Activated CD4-positive, alpha-beta memory T cell treated with anti-CD3 and anti-CD28 coated beads for 36 hours (primary cell): ENCODE measurements around the gene QPCTL. TPM values are rescaled to one million over a fixed set of nuclear protein-coding genes. Genes with fewer than 3 reads are reported as not detected.

Experiments used
- CTCF ChIA-PET: fragments of 350-600 bp; sonication (Branson Sonifier 250); formaldehyde crosslinking; loops from one replicate; lab custom pipeline; 2021; ENCODE audit warnings: antibody characterized with exemption, inconsistent platforms; lab: Charles Lee
- POLR2A ChIA-PET: fragments of 350-600 bp; sonication (Branson Sonifier 250); formaldehyde crosslinking; loops from one replicate; lab custom pipeline; 2021; ENCODE audit warnings: antibody characterized with exemption; lab: Charles Lee
- DNase-seq: peaks from one replicate; pipeline ENCODE4 v3.0.0-alpha.2; 2020
- H3K27ac Mint-ChIP-seq: one replicate; pipeline ENCODE4 v1.8.0; 2021; ENCODE audit warnings: mixed read lengths
- H3K27me3 Mint-ChIP-seq: one replicate; pipeline ENCODE4 v1.8.0; 2021; ENCODE audit warnings: mixed read lengths
- H3K36me3 Mint-ChIP-seq: one replicate; pipeline ENCODE4 v1.8.0; 2021; ENCODE audit warnings: mixed read lengths
- H3K4me1 Mint-ChIP-seq: one replicate; pipeline ENCODE4 v1.8.0; 2021; ENCODE audit warnings: low read depth, mixed read lengths
- H3K4me3 Mint-ChIP-seq: one replicate; pipeline ENCODE4 v1.8.0; 2021; ENCODE audit warnings: mild to moderate bottlenecking, mixed read lengths
- H3K9me3 Mint-ChIP-seq: one replicate; pipeline ENCODE4 v1.8.0; 2021; ENCODE audit warnings: mixed read lengths
- intact Hi-C: fragments of 100-400 bp; cut with micrococcal nuclease; formaldehyde crosslinking; loops from one replicate; pipeline ENCODE4 v1.15.1; 2023
- total RNA-seq, 2 experiments: library from RNA; stranded (reverse); gene quantifications; one replicate each; pipeline ENCODE4 v1.2.3, GENCODE V29; 2021

Gene QPCTL
- total RNA-seq, 2 experiments from 2014 or later, result 13.8 to 16.8 TPM

DNA sequence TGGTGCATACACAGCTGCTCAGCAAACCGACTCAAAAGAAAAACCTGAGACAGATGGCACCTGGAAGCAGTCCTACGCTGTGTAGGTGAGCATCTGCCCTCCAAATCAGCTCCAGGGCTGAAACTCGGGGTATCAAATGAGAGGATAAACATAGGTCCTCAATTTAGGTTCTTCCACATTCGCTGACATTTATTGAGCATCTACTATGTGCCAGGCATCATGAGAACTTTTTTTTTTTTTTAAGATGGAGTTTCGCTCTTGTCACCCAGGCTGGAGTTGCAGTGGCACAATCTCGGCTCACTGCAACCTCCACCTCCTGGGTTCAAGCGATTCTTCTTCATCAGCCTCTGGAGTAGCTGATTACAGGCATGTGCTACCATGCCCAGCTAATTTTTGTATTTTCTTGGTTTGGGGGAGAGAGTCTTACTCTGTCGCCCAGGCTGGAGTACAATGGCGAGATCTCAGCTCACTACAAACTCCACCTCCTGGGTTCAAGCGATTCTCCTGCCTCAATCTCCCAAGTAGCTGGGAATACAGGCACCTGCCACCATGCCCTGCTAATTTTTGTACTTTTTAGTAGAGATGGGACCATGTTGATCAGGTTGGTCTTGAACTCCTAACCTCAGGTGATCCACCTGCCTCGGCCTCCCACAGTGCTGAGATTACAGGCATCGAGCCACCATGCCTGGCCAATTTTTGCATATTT is 13.4 kb downstream of the QPCTL start:
- ChIA-PET POLR2A (interaction anchor here (1.0 kb wide), 1 partner anchor 13 kb away, joined by 3 read pairs; no protein-coding TSS in a partner anchor), CTCF (interaction anchor here (3.3 kb wide), 1 partner anchor 12 kb away, joined by 19 read pairs; the partner anchor contains the start of gene QPCTL)
- Mint-ChIP-seq H3K9me3 (no peaks in the 10 kb centered on the region), H3K36me3 (peaks cover 26% of the 10 kb centered on the region), H3K27ac (no peak overlapping the region), H3K27me3 (no peaks in the 10 kb centered on the region), H3K4me1 (peaks cover 2% of the 10 kb centered on the region), H3K4me3 (no peak overlapping the region)
- DNase-seq, result no peak
- intact Hi-C loops, result no loop called here

DNA sequence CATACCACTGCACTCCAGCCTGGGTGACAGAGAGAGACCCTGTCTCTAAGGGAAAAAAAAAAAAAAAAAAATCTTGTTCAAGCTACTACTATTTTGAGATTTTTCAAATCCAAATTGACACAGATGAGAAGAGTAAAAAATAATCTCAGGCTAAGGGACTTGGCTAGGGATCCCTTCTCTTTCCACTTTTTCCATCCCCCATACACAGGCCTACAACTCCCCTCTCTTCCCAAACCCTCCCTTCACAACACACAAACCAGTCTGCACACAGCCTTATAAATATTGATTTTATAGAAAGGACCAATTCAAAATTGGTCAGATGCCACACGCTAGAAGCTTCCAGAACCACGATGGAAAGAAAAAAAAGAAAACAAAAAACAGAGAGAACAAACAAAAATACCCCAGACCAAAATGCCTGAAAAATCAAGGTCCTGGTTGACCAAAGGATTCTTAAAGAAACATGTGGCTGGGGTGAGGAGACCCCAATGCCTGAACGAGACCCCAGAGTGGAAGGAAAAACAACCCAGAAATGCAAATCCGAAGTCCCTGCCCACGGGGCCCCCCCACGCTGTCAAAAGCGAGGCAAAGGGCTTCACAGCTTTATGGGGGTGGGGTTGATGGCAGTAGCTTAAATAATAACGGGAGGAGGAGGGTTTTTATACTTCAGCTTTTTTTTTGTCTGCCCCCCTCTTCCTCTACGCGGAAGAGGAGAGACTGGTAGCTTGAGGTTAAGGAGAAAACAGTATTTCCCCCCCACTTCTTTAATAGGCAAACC is 18.1 kb downstream of the QPCTL start:
- Mint-ChIP-seq H3K9me3 (no peaks in the 10 kb centered on the region), H3K27ac (peak overlapping the region; percentile 21), H3K36me3 (peaks cover 21% of the 10 kb centered on the region), H3K4me3 (no peak overlapping the region), H3K27me3 (no peaks in the 10 kb centered on the region), H3K4me1 (peaks cover 11% of the 10 kb centered on the region)
- ChIA-PET CTCF (interaction anchor here (1.2 to 2.6 kb wide), 2 partner anchors 14 to 17 kb away, joined by 4 to 11 read pairs; no protein-coding TSS in a partner anchor), POLR2A (no interaction called here)
- no peak for DNase-seq
- intact Hi-C loops, result no loop called here

DNA sequence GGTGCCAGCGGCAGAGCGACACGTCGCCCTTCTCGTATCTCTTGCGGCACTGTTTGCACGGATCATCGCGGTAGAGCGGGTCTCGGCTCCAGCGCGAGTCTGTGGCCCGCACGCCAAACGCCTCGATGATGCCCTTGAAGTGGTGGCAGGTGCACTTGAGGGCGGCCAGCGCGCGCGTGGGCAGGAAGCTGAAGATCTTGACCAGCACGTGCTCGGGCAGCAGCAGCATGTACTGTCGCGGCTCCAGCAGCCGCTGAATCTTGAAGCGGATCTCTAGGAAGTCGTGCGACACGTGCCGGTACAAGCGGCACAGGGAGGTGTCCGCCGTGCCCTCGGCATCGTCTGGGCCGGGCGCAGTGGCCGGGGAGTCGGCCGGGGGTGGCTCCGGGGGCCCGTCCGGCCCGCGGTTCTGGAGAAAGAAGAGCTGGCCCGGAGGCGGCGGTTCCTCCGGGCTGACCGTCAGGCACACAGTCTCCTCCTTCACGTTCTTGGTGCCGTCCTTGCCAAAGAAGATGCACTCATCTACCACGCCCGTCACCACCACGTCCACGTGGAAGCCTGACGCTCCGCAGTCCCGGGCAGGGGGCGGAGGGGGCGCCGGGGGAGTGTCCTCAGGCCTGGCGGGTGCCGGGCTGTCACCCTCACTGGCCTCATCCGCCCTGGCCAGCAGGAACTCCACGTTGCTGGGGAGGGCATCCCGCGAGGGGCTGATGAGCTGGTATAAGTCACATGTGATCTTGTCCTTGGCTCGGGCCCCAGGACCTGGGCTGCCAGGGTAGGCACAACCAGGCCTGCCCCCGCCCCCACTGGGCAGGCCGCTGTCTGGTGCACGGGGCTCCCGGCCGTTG is 19.6 kb downstream of the QPCTL start:
- Mint-ChIP-seq H3K27me3 (no peaks in the 10 kb centered on the region), H3K9me3 (no peaks in the 10 kb centered on the region), H3K4me3 (no peak overlapping the region), H3K36me3 (peaks cover 21% of the 10 kb centered on the region), H3K27ac (no peak overlapping the region), H3K4me1 (peaks cover 21% of the 10 kb centered on the region)
- ChIA-PET POLR2A (no interaction called here), CTCF (interaction anchor here (1.0 to 2.6 kb wide), 2 partner anchors 18 to 20 kb away, joined by 3 to 11 read pairs; partner anchors contain the start of gene QPCTL)
- DNase-seq, result no peak
- intact Hi-C loops, result no loop called here

DNA sequence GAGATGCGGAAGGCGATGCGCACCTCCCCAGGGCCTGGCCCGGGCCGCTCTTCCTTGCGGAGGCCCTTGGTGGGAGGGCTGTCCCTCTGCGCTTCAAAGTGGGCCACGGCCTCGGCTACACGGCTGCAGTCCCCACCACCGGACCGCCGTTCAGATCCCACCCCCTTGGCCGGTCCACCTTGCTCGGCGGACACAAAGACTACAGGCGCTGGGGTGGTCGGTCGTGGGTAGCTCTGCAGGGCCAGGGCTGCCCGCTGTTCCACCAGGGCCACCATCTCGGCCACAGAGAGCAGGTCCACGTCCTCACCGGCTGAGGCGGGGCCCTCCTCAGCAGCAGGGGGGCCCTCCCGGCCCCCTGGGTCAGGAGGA is 20.2 kb downstream of the QPCTL start:
- intact Hi-C loops, result no loop called here
- peaks cover 21% of the 10 kb centered on the region for H3K4me1 Mint-ChIP-seq
- H3K36me3 Mint-ChIP-seq, result peaks cover 21% of the 10 kb centered on the region
- H3K27ac Mint-ChIP-seq, result no peak overlapping the region
- ChIA-PET POLR2A (no interaction called here), CTCF (interaction anchor here (1.0 kb wide), 1 partner anchor 20 kb away, joined by 3 read pairs; the partner anchor contains the start of gene QPCTL)
- DNase-seq, result no peak
- H3K27me3 Mint-ChIP-seq, result no peaks in the 10 kb centered on the region
- no peak overlapping the region for H3K4me3 Mint-ChIP-seq
- no peaks in the 10 kb centered on the region for H3K9me3 Mint-ChIP-seq

DNA sequence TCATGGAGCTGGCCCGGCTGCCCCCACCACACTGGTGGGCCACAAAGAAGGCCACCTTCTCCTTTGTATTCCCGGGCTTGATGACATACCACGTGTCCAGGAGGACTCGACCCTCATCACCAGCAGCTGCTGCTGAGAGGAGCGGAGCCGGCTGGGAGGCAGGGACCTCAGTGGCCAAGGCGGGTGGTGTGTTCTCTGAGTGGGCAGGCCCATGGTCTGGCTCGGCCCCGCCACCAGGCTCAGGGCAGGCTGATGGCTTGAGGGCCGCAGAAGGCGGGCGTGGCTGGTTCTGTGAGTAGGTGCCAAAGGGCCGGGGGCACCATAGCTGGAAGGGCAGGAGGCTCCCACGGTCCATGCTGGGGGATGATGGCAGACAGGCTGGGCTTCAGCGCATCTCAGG is 20.7 kb downstream of the QPCTL start:
- intact Hi-C loops, result no loop called here
- Mint-ChIP-seq H3K27ac (no peak overlapping the region), H3K9me3 (no peaks in the 10 kb centered on the region), H3K36me3 (peaks cover 21% of the 10 kb centered on the region), H3K4me3 (no peak overlapping the region), H3K27me3 (no peaks in the 10 kb centered on the region), H3K4me1 (peaks cover 25% of the 10 kb centered on the region)
- ChIA-PET CTCF (no interaction called here), POLR2A (no interaction called here)
- no peak for DNase-seq

DNA sequence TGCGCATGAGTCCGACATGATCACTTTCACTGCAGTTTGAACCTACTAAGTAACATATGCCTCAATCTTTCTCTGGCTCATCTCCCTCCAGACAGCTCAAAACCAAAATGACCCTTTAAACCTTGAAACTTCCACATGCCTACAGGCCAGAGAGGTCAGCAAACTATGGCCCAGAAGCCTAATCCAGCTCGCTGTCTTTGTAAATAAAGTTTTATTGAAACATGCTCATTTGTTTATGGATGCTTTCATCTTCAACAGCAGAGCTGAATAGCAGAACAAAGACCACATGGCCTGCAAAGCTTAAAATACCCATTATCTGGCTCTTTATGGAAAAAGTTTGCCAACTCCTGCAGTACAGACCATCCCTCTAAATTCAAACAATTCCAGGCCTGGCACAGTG is 22.7 kb downstream of the QPCTL start:
- DNase-seq, result no peak
- H3K9me3 Mint-ChIP-seq, result no peaks in the 10 kb centered on the region
- POLR2A ChIA-PET, result interaction anchor here (4.2 kb wide), 1 partner anchor 23 kb away, joined by 31 read pairs; the partner anchor contains the start of genes QPCTL and SNRPD2
- H3K27ac Mint-ChIP-seq, result no peak overlapping the region
- CTCF ChIA-PET, result interaction anchor here (0.7 to 6.8 kb wide), 2 partner anchors 22 to 54 kb away, joined by 8 to 68 read pairs; partner anchors contain the start of genes QPCTL, SIX5 and SNRPD2
- H3K4me3 Mint-ChIP-seq, result no peak overlapping the region
- no peaks in the 10 kb centered on the region for H3K27me3 Mint-ChIP-seq
- H3K36me3 Mint-ChIP-seq, result peaks cover 23% of the 10 kb centered on the region
- H3K4me1 Mint-ChIP-seq, result peaks cover 37% of the 10 kb centered on the region
- intact Hi-C loops, result loop anchor here (5.0 kb wide), 1 partner anchor 33 kb away; no protein-coding TSS in a partner anchor

DNA sequence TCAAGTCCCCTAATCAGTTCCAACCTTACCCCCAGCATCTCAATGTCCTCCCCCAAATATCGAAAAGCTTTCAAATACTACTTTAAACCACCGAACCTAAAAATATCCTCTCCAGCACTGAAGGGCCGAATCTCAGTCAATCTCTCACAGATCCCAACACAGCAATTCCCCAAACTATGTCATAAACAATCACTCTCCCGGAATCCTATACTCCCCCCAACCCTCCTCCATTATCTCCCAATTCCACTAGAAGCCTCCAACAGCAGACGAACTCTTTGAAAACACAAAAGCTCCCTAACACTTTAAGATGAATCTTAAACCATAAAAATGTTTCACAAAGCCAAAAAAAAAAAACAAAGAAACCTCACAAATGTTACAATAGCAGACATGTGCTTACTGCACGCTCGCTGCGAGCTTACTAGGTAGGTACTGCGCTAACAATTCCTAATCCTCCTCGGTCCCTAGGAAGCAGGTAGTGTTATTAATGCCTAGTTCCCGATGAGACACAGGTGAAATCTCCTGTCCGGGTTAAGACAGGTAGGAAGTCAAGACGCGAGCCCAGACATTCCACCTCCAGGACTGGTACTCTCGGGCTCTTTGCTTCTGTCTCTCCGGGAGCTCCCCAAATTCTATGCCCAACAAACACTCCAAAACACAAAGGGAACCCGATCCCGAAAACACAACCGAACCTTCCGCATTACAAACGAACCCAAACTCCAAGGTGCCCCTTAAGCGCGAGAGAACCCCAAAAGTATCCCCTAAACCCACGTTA is 24.1 kb downstream of the QPCTL start:
- DNase-seq, result peak; percentile 38
- intact Hi-C loops, result loop anchor here (1.0 to 5.0 kb wide), 10 partner anchors 14 to 210 kb away; partner anchors contain the start of genes DMWD, FBXO46, IRF2BP1 and OPA3
- H3K4me3 Mint-ChIP-seq, result peak overlapping the region; percentile 96
- CTCF ChIA-PET, result interaction anchor here (0.8 to 6.8 kb wide), 16 partner anchors 9 to 277 kb away, joined by 3 to 68 read pairs (median 4); partner anchors contain the start of genes FBXO46, QPCTL and SNRPD2
- peaks cover 35% of the 10 kb centered on the region for H3K4me1 Mint-ChIP-seq
- H3K27ac Mint-ChIP-seq, result peak overlapping the region; percentile 93
- POLR2A ChIA-PET, result interaction anchor here (0.7 to 4.2 kb wide), 10 partner anchors 12 to 186 kb away, joined by 3 to 31 read pairs (median 3); partner anchors contain the start of genes FBXO46, MYPOP, QPCTL and SIX5
- no peaks in the 10 kb centered on the region for H3K9me3 Mint-ChIP-seq
- H3K27me3 Mint-ChIP-seq, result no peaks in the 10 kb centered on the region
- H3K36me3 Mint-ChIP-seq, result peaks cover 14% of the 10 kb centered on the region

DNA sequence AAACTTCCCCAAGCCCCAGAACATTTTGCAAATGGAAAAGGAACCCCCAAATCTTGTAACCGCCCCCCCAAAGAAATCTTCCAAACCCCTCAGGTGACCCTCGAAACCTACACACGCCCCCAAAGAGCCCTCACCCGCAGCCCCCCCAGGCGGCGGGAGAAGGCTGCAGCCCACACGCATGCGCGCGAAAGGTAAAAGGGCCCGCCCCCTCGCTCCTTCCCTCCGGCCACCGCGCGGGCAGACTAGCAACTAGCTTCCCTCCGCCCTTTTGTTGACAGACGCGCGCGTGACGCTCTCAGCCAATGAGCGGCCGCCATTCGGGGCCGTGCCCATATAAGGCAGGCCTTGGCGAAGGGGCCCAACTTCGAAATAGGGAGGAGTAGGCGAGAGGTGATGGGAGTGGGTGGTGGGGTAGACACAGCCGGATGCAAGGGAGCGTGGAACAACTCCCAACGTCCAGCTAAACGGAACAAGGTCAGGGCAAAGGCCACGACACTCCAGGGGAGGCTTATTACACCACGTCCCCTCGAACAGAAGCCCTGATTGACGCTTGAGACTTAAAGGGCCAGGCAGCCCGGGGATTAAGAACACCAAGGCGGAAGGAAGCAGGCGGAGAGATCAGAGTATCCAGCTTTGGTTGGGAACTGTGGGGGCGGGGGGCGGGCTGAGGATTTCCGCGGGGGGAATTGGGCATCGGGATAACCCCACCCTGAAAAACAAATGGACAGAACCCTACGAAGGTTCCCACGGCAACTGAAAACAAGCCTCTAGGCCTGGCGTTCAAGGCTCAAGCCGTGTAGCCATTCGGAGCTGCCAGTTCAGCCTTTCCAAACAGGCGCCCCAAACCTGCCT is 24.9 kb downstream of the QPCTL start:
- peak; percentile 99 for DNase-seq
- Mint-ChIP-seq H3K4me3 (peak overlapping the region; percentile 96), H3K4me1 (peaks cover 39% of the 10 kb centered on the region), H3K27ac (peak overlapping the region; percentile 93), H3K27me3 (no peaks in the 10 kb centered on the region), H3K9me3 (no peaks in the 10 kb centered on the region), H3K36me3 (peaks cover 14% of the 10 kb centered on the region)
- intact Hi-C loops, result loop anchor here (1.0 to 5.0 kb wide), 10 partner anchors 13 to 211 kb away; partner anchors contain the start of genes DMWD, FBXO46, IRF2BP1 and OPA3
- POLR2A ChIA-PET, result interaction anchor here (0.7 to 4.2 kb wide), 10 partner anchors 13 to 185 kb away, joined by 3 to 31 read pairs (median 3); partner anchors contain the start of genes FBXO46, MYPOP, QPCTL and SIX5
- CTCF ChIA-PET, result interaction anchor here (0.8 to 6.8 kb wide), 16 partner anchors 10 to 278 kb away, joined by 3 to 68 read pairs (median 4); partner anchors contain the start of genes FBXO46, QPCTL and SNRPD2

DNA sequence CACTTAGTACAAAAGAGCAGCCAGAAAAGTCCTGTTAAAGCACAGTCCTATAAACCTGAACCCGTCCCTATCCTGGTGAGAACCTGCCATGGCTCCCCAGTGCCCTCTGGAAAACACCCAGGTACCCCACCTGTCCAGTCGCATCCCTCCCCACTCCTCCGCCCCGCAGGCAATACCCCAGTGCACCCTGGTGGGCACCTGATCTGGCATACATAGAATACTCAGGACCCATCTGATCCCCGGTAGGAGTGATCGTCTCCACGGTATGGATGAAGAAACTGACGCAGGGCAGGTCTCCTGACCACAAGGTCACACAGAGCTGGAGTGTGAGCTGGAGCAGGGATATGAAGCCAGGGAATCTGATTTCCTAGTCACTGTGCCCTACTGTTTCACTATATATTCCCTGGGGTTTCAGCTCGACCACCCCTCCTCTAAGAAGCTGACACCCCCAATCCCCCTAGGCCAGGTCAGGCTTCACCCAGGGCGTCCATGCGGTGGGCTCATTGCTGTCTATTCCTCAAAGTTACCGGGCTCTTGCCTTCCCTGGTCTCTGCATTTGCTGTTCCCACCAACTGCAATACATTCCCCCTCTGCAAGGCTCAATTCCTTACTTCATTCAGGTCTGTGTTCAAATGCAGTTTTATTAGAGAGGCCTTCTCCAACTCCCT is 25.7 kb downstream of the QPCTL start:
- peaks cover 16% of the 10 kb centered on the region for H3K36me3 Mint-ChIP-seq
- intact Hi-C loops, result loop anchor here (1.0 to 5.0 kb wide), 10 partner anchors 12 to 212 kb away; partner anchors contain the start of genes DMWD, FBXO46, IRF2BP1 and OPA3

More for the DNA sequence above, 25.7 kb downstream of the QPCTL start:
- ChIA-PET POLR2A (interaction anchor here (0.9 to 4.2 kb wide), 5 partner anchors 12 to 76 kb away, joined by 3 to 31 read pairs (median 5); partner anchors contain the start of genes FBXO46, QPCTL and SNRPD2), CTCF (interaction anchor here (0.8 to 6.8 kb wide), 8 partner anchors 12 to 81 kb away, joined by 3 to 68 read pairs (median 8); partner anchors contain the start of genes QPCTL and SNRPD2)
- peak overlapping the region; percentile 93 for H3K27ac Mint-ChIP-seq
- H3K27me3 Mint-ChIP-seq, result no peaks in the 10 kb centered on the region
- DNase-seq, result no peak
- H3K4me1 Mint-ChIP-seq, result peaks cover 39% of the 10 kb centered on the region
- H3K9me3 Mint-ChIP-seq, result no peaks in the 10 kb centered on the region
- H3K4me3 Mint-ChIP-seq, result peak overlapping the region; percentile 96
